CD4-positive, alpha-beta T cell treated with Interferon alpha-2 for 1 hour (primary cell): ENCODE data around the gene PAPSS1.
"Not testable (repeated sequence)": the region's sequence is repeated elsewhere in the genome, so short reads cannot be mapped to it uniquely, and the experiment has no call there.

Experiments used
- DNase-seq, 2 donors: peaks; one replicate each; pipeline ENCODE4 v3.0.0-alpha.2; 2020 to 2022

Gene PAPSS1

GRCh38 chr4:107685740-107686139 lies 34.3 kb downstream of the PAPSS1 start:
- DNase-seq, result no peak

DNA sequence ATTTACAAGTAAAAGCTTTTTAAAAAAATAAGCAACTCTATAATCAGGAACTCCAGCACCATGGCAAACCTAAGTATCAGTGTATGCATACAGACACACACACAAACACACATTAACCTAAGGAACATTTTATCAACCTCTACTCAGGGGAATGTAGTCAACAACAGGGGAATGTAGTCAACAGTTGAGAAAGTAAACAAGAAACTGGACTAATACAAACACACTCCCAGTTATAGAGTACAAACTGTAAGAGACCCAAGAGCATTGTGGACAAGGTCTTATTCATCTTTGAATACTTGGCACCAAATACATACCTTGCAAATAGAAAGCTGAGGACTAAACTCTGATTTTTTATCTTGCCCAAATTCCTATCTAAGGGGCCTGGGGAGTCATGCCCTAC lies 36.2 kb downstream of the PAPSS1 start:
- no peak for DNase-seq

GRCh38 chr4:107682306-107682705 lies 37.7 kb downstream of the PAPSS1 start:
- no peak for DNase-seq

DNA sequence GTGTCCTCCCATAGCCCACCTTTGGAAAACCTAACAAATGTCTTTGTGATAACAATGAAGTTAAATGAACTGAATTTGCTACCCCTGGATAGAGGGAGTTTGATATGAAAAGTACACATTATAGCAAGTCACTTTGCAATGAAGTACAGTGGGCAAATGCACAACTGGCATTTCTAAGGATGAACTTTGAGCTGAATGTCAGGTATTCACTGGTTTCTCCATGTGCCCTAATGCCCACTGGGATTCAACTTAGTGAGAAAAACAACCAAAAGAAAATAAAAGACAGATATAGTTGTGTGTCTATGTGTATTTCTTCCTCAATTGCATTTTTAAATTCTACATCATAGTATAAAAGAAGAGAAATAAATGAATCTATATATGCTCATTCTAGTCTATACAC lies 51.0 kb downstream of the PAPSS1 start:
- DNase-seq, result no peak

DNA sequence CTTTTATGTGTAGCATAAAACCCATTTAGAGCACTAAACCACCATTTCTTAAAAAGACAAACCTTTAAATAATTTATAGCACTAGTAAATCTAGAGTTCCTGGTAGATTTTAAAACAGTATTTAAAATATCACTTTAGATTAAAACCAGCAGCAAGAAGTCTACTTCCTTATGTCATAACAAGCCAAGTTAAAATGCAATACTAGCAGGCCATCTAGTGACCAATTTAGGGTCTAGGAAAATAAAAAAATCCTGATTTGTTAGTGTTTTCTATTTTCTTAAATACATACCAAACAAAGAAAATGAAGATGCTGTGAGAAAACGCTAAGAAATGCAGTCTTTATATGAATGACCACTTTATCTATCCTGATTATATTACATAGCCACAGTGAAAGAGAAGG lies 53.9 kb downstream of the PAPSS1 start:
- DNase-seq, result no peak

DNA sequence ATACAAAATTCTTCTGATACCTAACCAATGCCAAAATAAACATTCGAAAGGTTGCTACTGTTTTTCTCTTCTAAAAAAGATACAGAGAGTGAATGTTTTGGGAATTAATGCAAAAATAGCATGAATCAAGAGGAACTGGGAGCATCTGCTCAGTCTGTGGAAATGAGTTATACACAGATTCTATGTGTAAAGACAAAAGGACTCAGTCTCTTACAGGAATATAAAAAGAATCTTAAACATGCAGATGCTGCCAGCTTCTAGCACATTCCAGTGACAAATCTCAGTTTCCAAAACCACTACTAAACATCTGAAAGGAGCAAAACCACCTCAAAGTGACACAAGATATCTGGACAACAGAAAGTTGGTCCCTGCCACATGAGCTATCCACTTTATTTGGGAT lies 55.0 kb downstream of the PAPSS1 start:
- DNase-seq, result no peak

- no peak for DNase-seq
These were observed 61.4 kb downstream of the PAPSS1 start for GRCh38 chr4:107658400-107659336.

DNA sequence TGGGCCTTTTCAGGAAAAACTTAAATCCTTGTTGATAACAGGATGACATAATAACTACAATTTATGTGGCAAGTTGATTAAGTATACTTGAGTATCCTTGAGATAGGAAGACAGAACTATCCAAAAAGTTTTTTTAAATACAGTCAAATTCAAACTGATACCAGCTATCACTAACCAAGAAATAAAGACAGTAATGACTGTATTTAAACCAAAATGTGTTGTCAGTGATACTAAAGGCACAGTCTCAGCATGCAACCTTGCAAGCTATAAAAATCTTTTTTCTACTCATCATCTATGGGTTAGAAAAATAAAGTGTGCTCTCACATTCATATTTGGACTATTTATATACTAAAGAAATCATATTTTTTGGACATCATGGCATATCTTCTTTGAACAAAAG lies 64.7 kb downstream of the PAPSS1 start:
- no peak for DNase-seq

GRCh38 chr4:107654694-107655093 lies 65.3 kb downstream of the PAPSS1 start:
- DNase-seq, result no peak

DNA sequence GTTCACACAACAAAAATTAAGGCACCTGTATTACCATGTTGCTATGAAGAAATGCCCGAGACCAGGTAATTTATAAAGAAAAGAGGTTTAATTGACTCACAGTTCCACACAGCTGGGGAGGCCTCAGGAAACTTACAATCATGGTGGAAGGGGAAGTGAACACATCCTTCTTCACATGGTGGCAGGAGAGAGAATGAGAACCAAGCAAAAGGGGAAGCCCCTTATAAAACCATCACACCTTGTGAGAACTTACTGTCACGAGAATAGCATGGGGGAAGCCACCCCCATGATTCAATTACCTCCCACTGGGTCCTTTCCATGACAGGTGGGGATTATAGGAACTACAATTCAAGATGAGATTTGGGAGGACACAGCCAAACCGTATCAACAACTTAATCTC lies 68.6 kb downstream of the PAPSS1 start:
- DNase-seq, result not testable (repeated sequence)

DNA sequence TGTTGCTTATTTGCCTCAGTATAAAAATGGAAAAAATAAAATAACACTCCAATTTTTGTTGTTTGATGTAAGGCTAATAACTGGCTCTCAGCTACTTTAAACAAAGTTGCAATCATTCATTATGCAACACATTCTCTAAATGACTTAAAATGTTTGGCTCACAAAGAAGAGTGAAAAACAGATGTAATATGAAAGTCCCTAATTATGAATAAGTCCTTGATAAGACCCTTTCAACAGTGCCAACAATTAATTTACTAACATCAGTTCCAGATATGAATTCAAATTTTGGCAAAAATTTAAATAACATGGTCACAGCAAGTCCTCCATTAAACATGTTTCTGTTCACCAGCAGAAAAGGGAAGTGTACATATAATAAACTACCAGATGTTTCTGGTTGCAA lies 69.8 kb downstream of the PAPSS1 start:
- DNase-seq, result no peak

- no peak for DNase-seq
These were observed 71.6 kb downstream of the PAPSS1 start for GRCh38 chr4:107648178-107648991.

DNA sequence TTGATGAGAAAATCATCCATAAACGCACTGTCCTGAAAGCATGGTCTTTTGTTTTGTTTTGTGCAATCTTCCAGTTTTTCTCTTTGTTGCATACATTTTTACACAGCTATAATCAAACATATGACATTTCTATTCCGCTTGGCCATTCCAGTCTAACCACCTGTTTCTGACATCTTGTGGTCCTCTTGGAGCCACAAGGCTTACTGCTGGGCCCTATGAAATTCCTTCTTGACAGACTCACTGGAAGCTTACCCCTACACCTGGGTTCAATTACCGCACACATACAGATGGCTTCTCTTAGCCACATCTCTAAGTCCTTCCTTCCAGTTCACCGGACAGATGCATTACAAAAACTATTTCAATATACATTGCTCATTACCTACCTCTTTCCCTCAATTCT lies 72.4 kb downstream of the PAPSS1 start:
- no peak for DNase-seq

- no peak for DNase-seq
These were observed 74.4 kb downstream of the PAPSS1 start for GRCh38 chr4:107645604-107646003.

GRCh38 chr4:107643021-107643420 lies 77.0 kb downstream of the PAPSS1 start:
- no peak for DNase-seq

DNA sequence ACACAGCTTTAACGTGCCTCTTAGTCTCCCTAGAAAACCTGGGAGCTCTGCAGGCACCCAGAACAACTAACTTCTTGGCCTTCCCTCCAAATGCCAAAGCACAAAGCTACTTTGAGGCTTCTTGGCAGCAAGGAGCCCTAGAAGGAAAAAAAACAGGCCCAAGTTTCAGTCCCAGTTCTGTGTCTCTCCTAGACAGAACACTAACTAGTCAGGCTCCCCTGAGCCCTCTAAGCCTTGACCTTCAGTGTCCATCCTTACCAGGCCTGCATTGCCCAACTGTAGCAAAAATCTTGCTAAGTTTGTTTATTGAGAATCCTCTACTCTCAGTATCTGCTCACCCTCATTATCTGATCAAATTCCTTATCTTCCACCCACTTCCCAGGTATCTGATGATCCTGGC lies 79.2 kb downstream of the PAPSS1 start:
- DNase-seq, result no peak

DNA sequence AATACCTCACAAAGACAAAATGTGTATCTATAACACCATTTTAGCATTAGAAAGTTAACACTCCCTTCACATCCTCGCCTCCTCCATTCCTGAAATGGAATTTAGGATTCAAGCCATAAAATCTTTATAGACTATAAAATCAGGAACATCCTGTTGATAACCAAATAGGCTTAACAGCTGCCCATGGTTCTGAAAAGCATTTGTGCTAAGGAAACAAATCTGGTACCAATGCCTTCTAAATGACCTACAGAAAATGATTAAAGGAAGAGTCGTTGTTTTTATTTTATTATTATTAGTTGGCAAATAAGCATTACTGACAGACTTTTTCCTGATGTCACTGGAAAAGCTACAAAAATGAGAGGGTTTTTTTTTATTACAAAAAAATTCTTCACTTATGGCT lies 79.8 kb downstream of the PAPSS1 start:
- no peak for DNase-seq

DNA sequence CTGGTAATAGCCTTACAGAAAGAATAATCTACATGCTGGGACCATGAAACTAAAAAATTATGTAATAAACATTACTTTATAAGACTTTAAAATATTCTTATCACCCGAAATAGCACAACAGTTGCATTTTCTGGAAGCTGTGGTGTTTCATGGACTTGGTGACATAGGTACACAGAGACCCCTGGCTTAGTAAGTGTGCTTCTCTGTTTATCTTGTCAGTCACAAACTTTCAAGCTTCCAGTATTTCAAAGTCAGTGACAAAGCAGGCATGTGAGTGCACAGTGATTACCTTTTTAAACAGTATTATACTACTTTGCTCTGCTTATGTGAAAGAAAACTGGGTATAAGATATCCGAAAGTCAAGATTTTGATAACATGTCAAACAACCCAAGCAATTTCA lies 84.3 kb downstream of the PAPSS1 start:
- no peak for DNase-seq

GRCh38 chr4:107631560-107631959 lies 88.5 kb downstream of the PAPSS1 start:
- DNase-seq, result no peak

GRCh38 chr4:107630185-107630705 lies 89.8 kb downstream of the PAPSS1 start:
- no peak for DNase-seq

DNA sequence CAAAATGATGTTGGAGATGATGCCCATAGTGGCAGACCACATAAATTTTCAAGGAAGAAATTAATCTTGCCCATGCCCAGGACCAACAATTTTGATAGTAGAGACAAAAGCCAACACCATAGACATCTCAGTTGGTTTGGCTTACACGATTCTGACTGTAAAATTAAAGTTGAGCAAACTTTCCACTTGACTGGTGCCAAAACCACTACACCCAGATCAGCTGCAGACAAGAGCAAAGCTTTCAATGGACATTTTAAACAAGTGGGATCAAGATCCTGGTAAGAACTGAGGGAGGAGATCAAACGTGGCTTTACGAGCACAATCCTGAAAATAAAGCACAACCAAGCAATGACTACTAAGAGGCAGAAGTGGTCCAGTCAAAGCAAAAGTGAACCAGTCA lies 90.7 kb downstream of the PAPSS1 start:
- no peak for DNase-seq

DNA sequence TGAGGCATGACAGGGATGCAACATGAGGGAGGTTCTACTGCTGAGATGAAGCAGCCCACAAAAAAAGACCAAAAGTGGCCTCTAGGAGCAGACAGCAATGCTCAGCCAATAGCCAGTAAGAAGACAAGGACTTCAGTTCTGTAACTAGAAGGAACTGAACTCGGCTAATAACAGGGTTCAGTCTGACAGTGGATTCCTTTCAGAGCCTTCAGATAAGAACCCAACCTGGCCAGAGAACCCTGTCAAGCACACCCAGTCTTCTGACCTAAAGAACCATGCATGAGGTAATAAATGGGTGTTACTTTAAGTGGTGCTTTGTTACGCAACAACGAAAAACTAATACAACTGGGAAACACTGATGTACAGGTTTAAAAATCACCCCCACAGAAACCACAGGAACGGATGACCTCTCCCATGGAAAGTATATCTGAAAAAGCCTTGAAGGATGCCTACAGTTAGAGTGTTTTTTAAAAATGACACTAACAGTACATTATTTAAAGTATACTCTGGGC lies 94.6 kb downstream of the PAPSS1 start:
- DNase-seq, result no peak

GRCh38 chr4:107624024-107624423 lies 96.0 kb downstream of the PAPSS1 start:
- no peak for DNase-seq

DNA sequence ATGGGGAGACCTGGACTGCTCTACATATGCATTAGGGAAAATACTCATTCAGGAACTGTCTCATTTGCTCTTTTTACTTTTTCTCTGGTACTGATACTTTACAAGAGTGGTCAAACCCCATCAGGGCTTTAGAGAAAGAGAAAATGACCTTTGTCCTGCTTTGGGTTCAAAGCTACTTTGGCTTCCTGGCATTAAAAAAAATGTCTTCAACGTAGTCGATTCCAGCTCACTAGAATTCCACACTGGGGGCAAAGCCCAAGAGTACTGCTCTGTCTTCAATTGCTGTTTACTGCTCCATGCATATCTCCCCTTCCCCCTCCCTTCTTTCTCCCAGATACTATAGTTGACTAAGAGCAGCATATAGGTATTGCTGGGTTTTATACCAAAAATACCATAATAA lies 98.0 kb downstream of the PAPSS1 start:
- DNase-seq, result no peak
